HG02973 (cell line): Measurements from ENCODE around the gene CCDC27.

Experiments
- ATAC-seq: cut with Tn5 transposase; IDR thresholded peaks from one replicate; pipeline ENCODE4 v1.9.1; 2021; ENCODE audit warnings: moderate library complexity; ENCODE audit not compliant: unreplicated experiment

CCDC27 gene

GRCh38 chr1:3752400-3752945 lies at the start of gene CCDC27:
Gene CCDC27 (plus strand): TSS chr1:3752450. CDS start chr1:3752482, 32 bp downstream.
- no peak for ATAC-seq

GRCh38 chr1:3702528-3702927 lies 49.7 kb upstream of the CCDC27 start:
- ATAC-seq = no peak

DNA sequence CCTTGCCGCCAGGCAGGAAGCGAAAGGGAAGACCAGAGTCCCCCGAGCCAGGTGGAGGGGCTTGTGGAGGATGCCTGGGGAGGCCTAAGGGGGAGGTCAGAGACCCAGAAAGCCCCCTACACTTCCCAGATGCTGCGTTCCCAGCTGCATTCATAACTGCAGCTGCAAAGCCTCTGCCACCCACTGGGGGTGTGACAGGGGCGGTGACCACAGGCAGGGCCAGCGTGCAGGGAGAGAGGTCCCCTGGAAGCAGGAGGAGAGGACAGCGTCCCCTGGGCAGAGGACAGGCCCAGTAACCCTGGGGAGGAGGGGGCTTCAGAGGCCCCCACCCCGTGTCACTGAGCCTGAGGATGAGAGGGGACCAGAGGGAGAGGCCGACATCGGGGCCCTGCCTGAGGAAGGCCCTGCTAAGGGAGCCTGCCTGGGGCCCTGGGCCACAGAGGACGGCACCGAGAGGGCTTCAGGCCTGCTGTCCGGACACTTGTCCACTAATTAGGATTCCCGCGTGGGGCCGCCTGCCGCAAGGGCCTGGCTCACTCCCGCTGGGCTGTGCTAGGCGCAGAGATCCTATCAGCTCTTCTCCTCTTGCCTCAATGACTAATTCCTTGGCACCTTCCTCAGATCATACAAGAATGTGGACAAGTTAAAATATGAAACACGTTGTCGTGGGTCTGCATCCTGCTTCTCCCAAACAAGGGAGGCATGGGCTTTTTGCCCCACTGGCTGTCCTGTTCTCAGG lies 49.1 kb upstream of the CCDC27 start:
- no peak for ATAC-seq

DNA sequence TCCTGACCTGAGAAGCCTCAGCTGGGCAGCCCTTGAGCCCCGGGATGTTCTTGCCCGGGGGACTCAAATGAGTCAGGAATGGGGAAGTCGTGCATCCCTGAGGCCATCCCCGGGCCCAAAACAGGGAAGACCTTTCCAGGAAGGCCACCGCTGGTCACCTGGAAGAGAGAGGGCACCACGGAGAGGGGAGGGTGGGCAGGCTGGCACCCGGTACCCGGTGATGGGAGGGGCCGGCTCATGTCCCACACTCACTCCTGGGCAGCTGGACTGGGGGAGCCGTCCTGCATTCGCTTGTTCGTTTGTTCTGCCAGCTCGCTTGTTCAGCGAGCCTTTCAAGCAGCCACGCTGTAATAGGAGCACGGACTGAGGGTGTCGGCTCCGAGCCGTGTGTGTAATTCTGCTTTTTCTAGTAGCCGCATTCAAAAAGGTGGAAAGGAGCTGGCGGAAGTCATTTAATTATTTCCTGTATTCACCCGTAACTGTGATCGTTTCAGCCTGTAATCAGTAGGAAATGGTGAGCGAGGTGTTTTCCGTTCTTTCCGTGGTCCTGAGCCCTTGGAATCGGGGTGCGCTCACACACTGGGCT lies 48.4 kb upstream of the CCDC27 start:
- no peak for ATAC-seq

- no peak for ATAC-seq
These were observed 46.8 kb upstream of the CCDC27 start for GRCh38 chr1:3705341-3705950.

DNA sequence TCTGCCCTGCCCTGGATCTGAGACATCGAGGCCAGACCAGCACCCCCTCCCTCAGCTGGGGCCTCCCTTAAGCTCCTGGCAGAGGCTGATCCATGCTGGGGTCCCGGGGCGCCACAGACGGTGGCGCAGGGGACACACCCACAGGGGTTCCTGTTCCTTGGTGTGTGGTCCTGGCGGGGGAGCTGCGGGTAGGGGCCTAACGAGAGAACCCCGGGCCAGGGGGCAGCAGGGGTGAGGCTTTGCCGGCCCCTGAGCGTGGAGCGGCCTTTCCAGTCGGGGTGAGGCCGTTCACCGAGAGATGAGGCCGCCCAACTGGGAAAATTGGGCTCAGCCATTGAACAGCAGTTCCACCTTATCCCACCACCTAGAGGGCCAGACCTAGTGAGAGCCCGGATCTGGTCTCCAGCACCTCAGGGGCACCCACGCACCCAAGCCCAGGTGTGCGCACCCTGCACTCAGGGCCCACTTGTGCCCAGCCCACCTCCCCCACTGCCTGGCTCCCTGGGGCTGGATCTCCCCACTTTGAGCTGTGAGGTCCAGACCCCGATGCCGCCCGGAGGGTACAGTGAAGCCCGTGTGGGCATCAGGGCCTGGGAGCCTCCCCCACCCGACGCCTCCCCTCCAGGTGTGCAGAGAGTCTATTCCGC lies 45.5 kb upstream of the CCDC27 start:
- no peak for ATAC-seq

DNA sequence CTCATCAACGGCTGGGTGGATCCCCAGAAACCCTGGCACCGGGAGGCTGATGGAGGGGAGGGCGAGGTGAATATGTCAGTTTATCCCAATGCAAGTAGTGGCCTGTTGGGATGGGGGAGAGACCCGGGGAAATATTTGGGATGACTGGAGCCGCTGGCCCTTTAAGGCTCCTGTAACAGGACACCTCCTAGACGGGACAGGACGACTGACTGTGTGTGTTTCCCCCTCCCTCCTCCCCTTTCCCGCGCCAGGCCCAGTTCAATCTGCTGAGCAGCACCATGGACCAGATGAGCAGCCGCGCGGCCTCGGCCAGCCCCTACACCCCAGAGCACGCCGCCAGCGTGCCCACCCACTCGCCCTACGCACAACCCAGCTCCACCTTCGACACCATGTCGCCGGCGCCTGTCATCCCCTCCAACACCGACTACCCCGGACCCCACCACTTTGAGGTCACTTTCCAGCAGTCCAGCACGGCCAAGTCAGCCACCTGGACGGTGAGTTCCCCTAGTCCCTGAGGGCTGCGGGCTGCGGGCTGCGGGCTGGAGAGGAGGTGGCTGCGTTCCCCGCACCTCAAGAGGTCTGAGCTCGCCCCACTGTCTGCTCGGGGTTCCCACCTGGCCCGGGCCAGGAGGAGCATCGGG lies 44.8 kb upstream of the CCDC27 start:
- ATAC-seq = no peak

DNA sequence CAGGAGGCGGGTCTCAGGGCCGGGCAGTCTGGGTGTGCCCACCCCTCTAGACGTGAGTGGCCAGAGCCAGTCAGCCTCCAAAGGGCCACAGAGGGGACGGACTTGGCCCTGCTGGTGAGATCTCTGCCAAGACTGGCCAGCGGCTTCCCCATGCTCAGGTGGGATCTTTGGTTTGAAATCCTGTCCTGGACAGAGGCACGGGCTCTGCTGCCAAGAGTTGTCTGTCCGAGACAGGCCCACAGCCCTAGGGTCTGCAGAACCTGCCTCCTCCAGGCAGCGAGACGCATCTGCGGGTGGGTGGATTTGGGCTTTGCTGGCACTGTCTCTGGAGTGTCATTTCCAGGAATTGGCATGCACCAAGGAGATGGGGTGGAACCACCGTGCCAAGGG lies 44.3 kb upstream of the CCDC27 start:
- ATAC-seq = no peak

- ATAC-seq = no peak
These were observed 43.5 kb upstream of the CCDC27 start for GRCh38 chr1:3708791-3709190.

DNA sequence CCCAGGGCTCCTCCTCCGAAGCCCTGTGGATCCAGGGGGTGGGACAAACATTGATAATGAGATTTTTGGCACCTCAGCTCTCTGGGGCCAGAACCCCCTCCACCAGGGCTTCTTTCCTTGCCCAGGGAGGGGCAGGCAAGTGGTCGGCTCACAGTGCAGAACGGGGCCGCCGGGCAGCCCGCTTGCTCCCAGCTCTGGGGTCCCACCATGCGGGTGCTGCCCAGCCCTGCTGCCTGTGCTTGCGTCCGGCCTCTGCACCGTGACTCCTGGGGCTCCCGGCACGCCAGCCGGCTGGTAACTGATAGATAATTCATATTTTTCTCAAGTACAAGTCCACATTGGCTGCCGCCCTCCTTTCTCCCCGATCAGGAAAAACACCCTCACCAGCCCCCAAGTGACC lies 42.0 kb upstream of the CCDC27 start:
- no peak for ATAC-seq

- ATAC-seq = no peak
These were observed 40.9 kb upstream of the CCDC27 start for GRCh38 chr1:3711381-3711779.

GRCh38 chr1:3711780-3712451 lies 40.3 kb upstream of the CCDC27 start:
- ATAC-seq = no peak

- ATAC-seq = no peak
These were observed 39.4 kb upstream of the CCDC27 start for GRCh38 chr1:3712573-3713535.

DNA sequence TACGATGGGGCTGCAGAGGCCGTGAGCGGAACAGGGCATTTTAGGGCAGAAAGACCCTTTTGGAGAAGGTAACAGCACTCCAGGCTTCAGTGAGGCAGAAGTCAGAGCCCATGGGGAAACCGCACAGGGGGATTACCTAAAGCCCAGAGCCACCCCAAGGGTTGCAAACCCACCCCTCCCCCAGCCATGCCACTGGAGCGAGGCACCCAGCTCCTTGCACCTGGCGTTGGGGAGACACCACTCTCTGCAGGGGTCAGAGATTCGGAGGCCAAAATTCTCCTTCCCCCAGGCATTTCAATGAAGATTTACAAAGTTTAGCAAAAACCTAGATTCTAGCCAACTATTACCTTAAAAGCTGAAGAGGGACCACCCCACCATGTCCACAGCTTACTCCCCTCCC lies 38.4 kb upstream of the CCDC27 start:
- no peak for ATAC-seq

- no peak for ATAC-seq
These were observed 37.9 kb upstream of the CCDC27 start for GRCh38 chr1:3714284-3714741.

GRCh38 chr1:3714814-3715213 lies 37.4 kb upstream of the CCDC27 start:
- no peak for ATAC-seq

DNA sequence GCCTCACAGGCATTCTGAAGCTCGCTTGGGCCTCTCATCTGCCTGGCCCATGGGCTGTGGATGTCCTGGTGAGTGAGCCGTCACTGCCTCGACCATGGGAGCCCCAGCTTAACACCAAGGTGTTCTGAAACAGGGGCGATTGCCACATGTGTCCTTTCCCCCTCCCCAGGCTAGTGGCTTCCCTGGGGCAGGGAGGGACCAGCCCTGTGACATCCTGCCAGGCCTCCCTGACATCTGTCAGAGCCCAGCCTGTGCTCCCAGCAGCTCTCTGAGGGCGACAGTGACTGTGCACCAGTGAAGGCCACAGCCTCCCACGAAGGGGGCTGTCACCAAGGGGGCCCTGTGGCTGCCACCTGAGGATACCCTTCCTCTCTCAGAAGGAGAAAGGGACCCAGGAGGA lies 35.9 kb upstream of the CCDC27 start:
- ATAC-seq = no peak

GRCh38 chr1:3717041-3717714 lies 35.1 kb upstream of the CCDC27 start:
- no peak for ATAC-seq
